Activated CD4-positive, CD25-positive, alpha-beta regulatory T cell treated with anti-CD3 and anti-CD28 coated beads, Interleukin-2, amount 50 U/mL, for 16 hours (primary cell): Measurements from ENCODE around the gene LOXHD1.

ENCODE experiments used
- DNase-seq: peaks from one replicate; pipeline ENCODE4 v3.0.0-alpha.2; 2020; ENCODE audit warnings: low read depth, low spot score

Gene LOXHD1

GRCh38 chr18:46547520-46547919 lies 109.5 kb downstream of the LOXHD1 start:
- no peak for DNase-seq

DNA sequence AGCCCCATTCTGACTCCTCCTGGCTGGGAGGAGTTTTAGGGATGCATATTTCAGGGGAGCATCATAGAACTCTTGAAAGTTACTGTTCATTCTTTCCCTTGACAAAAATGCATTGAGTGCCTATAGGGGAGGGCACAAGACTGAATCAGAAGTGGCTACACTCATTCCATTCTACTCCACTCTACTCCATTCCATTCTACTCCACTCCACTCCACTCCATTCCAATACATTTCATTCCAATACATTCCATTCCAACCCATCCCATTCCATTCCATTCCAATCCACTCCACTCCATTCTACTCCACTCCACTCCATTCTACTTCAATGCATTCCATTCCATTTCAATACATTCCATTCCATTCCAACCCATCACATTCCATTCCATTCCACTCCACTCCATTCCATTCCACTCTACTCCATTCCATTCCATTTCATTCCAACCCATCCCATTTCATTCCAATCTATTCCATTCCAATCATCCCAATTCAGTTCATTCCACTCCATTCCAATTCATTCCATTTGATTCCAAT lies 110.8 kb downstream of the LOXHD1 start:
- no peak for DNase-seq

- no peak for DNase-seq
Measured at GRCh38 chr18:46542545-46542944, 114.5 kb downstream of the LOXHD1 start.

DNA sequence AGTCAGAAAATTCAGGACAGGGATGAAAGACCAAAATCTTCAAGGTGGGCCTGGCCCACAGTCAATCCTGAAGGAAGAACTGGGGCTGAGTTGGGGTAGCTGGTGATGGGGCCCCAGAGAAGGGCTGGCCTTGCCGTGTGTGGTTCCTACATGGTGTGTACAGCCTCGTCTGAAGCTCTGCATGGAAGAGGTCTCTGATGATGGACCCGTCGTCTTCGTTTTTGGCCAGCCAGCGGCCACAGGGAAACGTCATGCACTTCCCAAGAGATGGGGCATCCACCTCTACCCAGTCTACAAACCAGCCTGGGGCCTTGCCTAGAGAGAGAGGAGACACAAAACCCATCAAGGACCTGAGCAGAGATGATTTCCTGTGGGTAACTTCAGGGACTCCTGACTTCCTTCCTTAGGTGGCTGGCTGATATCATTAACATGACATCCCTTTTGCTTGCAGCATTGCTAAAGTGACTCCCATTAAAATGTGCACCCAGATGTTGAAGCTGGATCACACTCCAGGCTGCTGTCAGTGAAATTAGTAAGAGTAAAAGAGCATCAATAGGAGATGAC lies 115.3 kb downstream of the LOXHD1 start:
- no peak for DNase-seq

- DNase-seq, result no peak
Measured at GRCh38 chr18:46538376-46538775, 118.6 kb downstream of the LOXHD1 start.

DNA sequence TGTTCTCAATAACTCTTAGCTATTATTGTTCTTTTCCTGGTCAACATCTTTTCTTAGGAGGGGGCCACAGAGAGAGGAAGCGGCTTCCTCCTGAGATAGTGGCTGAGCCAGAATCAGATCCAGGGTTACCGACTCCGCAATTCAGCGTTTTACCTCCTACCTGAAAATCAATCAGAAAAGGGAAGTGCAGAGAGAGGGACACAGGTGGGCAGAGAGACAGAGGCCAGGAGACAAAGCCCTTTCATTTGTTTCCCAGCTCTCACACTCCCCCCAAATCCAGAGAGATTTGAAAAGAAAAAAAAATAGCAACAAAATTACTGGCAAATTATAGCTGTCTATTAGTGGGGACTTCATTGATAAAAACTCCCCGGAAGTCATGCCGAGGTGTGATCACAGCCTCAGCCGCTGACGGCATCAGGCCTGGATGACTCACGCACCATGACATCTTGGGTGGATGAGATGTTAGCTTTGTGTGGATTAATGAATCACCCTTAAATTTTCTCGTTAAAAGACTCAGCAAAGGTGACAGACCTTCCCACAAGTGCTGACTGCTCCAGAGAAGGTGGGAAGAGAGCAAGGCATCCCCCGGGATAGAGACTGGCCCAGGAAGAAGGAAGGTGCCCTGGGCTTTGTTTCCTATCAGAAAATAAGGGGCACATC lies 120.7 kb downstream of the LOXHD1 start:
- DNase-seq, result no peak

- no peak for DNase-seq
Measured at GRCh38 chr18:46531482-46531881, 125.5 kb downstream of the LOXHD1 start.

GRCh38 chr18:46528037-46528436 lies 129.0 kb downstream of the LOXHD1 start:
- DNase-seq, result no peak

GRCh38 chr18:46519870-46520269 lies 137.2 kb downstream of the LOXHD1 start:
- no peak for DNase-seq

- DNase-seq, result no peak
Measured at GRCh38 chr18:46518438-46518837, 138.6 kb downstream of the LOXHD1 start.

DNA sequence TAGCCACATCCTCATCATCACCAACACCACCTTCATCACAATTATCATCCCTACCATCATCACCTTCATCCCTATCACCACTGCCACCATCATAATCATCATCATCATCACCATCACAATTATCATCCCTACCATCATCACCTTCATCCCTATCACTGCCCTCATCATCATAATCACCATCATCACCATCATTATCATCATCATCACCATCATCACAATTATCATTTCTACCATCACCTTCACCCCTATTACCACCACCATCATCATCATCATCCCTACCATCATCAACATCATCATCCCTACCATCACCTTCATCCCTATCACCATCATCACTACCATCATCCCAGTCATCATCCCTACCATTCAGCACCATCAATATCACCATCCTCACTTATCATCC lies 140.5 kb downstream of the LOXHD1 start:
- no peak for DNase-seq

DNA sequence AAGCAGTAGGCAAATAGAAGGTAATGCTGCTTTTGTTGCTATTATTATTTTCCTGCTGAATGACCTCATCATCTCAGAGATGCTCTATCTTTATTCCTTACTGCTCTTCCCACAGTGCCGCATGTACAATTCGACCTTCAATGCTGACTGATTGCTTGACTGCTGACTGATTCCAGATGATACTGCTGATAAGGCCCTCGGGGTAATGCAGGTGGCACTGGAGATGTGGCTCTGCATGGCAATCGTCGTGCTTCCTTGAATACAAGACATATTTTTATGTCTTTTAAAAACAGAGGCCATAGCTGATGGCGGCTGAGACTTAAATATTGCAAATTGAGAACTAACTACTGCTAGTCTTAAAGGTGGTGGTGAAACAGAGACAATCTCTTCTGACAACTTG lies 146.6 kb downstream of the LOXHD1 start:
- no peak for DNase-seq

DNA sequence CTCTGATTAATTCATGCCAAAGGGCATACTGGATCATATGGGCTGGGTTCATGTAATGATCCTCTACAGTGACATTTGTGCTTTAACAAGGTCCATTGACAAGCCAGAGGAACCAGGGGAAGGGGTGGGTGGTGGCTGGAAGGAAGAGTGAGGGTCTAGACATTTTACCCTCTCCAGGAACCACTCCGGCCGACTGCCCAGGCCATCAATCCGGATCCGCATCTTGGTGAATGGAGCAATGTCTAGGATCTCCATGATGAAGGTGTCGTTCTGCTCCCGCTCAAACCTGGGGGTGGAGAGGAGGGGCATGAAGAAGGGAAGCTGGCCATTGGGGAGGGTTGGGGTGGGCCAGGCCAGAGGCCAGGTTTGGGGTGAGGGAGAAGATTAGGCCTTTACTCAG lies 147.5 kb downstream of the LOXHD1 start:
- DNase-seq, result no peak

GRCh38 chr18:46506974-46507586 lies 149.9 kb downstream of the LOXHD1 start:
- no peak for DNase-seq

DNA sequence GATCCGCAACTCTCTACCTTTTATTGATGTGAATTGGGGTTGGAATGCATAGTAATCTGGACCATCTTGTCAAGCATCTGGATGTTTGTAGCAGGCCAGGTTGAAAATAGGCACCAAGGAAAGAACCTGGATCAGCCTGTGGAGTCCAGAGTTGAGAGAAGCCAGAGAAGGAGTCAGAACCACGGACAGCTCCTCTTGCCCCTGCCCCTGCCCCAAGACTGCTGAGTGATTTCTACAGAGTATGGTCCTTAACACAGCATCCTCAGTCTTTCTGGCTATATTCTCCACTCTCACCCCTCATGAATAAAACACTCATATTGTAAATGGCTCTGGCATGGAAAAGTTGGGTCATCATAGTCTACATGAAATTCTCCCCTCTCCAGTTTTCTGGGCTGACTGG lies 154.6 kb downstream of the LOXHD1 start:
- DNase-seq, result no peak

DNA sequence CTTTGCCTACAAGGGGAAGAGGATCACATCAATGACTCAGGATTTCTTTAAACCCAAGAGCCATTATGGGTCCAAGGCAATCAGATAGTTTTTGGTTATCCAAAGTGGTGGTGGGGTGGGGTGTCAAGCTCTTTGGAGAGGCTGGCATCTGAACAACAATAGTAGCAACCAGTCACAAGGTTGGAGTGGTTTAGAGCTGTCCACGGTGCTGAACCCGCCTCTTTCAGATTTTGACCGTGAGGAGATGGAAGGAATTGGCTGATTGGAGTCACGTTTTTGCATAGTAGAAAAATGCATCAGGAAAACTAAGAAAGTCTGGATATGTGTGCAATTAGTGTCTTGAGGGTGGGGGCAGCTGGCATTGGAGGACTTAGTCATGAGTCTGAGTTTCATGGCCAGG lies 159.9 kb downstream of the LOXHD1 start:
- DNase-seq, result no peak

- DNase-seq, result no peak
Measured at GRCh38 chr18:46488471-46489213, 168.4 kb downstream of the LOXHD1 start.

- DNase-seq, result no peak
Measured at GRCh38 chr18:46485675-46486194, 171.3 kb downstream of the LOXHD1 start.

DNA sequence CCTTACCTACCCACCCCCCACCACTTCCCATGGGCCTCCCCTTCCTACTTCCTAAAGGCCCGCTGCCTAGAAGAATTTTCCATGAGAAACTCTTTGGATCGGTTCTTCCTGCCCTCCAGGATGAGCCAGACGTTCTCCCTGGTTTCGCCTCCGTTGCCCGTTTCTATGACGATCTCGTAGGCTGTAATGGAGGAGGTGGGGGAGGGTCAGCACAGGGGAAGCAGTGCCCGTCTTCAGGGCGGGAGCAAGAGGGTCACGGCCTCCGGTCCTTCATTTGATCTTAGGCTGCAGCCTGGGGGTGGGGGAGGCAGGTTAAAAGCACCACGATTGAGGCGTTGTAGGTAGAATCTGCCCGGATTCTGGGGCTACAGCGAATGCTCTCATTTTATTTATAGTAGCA lies 172.0 kb downstream of the LOXHD1 start:
- no peak for DNase-seq

DNA sequence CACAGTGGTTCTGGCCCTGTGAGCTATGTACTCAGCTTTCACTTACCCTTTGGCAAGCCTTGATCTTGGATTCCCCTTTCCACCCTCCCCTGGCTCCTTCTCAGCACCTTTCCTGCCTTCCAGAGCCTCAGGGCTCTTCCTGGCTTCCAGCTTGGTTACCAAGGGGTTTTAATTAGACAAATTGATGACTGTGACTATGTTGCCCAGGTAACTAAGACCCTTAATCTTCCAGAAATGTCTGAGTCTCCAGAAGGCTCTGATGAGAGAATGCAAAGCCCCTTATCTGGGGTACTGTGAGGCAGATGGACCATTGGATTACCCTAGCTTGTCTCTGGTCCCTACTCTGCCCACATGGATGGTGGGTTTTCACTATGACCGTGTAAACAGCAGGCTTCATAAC lies 174.2 kb downstream of the LOXHD1 start:
- no peak for DNase-seq

DNA sequence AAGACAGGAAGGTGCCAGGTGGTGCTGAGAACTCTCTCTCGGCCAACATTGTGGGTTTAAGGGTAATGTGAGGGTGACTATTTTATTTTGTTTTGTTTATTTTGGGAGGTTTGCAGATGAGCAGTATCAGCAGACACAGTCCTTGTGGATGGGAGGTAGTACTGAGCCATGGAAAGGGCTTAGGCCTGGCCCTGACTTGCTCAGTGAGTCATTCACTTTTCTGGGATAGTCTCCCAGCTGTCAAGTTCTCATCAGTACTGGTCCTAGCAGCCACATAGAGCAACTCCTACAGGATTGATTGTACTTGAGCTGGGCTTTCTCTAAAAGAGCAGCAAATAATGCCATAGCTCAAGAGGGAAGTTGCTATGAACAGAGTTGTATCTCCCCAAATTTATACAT lies 175.2 kb downstream of the LOXHD1 start:
- DNase-seq, result no peak
